CD4-positive, alpha-beta T cell treated with Interferon gamma for 1 hour (primary cell): ENCODE measurements around the gene HDLBP.
"Not testable (repeated sequence)": the region's sequence is repeated elsewhere in the genome, so short reads cannot be mapped to it uniquely, and the experiment has no call there.

Source experiments
- DNase-seq: peaks from one replicate; pipeline ENCODE4 v3.0.0-alpha.2; 2020

HDLBP gene

DNA sequence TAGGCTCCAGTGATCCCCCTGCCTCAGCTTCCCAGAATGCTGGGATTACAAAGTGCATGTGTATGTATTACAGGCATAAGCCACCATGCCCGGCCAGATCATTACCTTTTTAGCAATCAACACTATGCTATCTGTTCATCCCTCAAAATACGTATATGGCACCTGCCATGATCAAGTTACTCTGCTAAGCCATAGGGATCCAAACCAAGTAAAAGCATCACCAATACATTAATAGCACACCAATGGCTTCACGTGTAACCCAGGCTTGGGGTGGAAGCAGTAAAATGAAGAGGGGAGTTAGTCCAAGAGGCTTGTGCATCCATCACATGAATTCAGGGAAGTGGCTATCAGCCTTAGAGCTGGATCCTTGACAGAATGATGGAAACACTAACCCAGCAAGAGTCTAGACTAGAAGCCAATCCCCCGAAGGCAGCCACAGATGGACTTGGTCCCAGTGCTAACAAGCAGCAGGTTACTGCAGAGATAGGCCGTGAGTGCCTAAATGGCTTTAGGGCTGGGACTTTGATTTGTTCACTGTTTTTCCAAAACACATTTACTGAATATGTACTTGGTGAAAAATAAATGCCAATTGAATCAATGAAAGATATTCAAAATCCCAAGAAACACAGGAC is 11.3 kb downstream of the HDLBP start:
- DNase-seq, result no peak

DNA sequence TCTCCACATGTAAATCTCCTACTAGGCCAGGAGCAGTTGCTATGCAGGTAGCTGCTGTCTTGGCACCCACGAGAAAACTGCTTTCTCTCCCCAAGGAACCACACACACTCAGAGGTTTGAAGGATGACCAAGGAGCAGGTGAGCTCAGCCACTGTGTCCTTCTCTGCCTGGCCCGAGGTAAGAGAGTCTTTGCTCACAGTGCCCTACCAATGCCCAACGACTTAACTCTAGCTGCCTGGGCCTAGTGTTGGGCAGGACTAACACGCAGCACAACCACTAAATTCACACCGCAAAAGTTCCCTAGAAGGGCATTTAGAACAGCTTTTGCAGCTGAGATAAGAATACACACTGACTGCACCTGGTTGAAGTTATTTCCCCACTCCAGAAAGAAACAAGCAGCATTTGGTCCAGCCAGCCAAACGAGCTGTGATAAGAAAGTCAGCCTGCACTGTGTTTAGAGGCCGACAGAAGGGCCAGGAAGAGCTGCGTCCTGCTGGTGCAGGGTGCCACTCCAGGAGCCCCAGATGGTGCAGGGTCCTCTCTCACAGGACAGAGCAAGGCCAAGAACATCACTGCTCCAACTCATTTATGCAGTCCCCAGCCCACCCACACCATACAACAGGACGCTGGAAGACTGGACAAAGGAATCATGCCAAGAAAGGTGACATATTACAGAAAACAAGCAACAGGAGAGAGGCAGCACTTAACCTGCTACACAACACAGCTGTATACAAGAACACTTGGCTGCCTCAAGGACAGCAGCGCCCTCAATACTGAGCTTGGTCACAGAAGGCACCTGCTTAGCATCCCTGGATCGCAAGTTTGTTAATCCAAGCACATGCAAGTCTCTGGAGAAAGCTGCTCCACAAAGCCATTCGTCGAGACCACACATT is 12.5 kb downstream of the HDLBP start:
- DNase-seq, result no peak

DNA sequence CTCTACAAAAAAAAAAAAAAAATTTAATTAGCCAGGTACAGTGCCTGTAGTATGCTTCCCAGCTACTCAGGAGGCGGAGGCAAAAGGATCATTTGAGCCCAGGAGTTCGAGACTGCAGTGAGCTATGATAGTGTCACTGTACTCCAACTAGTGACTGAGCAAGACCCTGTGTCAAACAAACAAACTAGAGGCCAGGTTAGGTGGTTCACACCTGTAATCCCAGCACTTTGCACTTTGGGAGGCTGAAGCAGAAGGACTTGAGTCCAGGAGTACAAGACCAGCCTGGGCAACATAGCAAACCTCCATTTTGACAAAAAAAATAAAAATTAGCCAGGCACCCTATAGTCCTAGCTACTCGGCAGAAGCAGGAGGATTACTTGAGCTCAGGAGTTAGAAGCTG is 13.4 kb downstream of the HDLBP start:
- DNase-seq, result no peak

DNA sequence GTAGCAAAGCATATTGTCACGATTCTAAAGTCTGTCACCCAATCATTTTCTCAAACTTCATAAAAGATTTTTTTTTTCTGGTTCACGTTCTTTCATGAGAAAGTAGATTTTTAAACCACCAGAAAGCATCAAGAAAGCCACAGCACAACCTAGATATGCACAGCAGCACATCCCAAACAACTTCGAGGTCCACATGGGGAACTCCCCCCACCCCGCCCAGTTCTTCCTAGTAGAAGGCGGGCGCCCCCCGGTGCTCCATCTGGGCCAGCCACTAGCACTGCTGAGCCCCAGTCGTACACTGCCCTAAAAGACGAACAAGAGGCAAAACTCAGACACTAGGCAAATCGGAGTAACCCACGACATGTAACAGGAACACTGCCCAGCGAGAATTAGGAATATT is 15.5 kb downstream of the HDLBP start:
- peak; percentile 43 for DNase-seq

DNA sequence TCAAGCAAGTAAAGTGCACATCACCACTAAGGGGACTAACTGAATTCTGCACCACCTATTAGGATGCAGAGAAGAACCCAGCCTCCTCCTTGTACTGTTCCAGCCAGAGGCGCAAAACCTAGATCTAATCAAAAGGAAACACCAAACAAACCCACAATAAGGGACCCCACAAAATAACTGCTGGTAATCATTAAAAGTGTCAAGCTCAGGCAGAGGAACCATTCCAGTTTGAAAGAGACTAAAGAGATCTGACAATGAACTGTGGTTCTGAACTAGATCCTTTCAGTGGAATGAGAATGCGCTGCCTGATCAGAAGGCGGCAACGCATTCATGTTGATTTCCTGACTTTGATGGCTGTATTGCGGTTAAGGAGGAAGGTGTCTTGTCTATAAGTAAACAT is 16.8 kb downstream of the HDLBP start:
- DNase-seq, result no peak

DNA sequence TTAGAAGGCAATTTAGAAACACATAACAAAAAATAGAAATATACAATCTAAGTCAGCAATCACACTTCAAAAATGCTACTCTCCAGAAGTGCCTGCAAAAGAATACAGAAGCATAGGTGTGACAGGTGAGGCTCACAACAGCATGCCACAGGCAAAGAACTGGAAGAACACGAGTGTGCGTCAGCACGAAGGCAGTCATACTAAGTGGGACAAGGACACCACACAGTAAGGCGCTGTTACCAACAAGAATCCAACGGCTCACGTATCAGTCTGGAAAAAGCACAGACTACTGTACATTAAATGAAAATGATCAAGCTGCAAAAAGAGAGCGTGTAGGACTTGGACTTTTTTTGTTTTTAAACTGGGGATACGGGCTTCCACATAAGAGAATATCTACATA is 18.7 kb downstream of the HDLBP start:
- DNase-seq, result no peak

DNA sequence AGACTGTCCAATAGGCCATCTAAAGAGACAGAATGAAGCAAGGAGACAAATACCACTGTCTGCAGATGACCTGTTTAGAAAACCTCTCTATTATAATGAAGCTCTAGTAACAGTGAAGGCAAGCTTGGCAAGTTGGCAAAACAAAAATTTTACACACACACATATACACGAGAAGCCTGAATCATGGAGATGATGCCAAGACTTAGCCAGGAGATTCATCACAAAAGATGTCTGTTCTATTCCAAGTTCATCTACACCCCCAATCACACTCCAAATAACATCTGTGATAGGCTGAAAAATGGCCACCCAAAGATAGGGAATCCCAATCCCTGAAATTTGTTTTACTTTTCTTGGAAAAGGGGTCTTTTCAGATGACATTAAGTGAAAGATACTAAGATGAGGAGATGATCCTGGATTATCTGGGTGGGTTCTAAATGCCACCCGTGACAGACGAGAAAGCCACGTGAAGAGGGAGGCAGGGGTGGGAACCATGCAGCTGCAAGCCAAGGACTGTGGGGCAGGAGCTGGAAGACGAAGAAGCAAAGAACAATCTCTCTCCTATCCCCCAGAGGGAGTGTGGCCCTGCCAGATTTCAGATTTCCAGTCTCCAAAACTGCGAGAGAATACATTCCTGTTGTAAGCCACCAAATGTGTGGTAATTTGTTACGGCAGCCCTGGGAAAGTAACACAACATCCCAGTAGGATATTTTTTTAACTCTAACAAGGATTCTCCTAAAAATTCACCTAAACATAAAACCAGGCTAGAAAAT is 20.0 kb downstream of the HDLBP start:
- DNase-seq, result no peak

DNA sequence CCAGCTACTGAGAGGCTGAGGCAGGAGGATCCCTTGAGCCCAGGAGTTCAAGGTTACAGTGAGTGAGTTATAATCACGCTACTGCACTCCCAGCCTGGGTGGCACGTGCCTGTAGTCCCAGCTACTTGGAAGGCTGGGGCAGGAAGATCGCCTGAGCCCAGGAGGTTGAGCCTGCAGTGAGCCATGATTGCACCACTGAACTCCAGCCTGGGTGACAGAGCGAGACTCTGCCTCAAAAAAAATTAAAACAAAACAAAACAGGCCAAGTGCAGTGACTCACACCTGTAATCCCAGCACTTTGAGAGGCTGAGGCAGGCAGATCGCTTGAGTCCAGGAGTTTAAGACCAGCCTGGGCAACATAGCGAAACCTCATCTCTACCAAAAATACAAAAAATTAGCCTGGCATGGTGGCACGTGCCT is 22.1 kb downstream of the HDLBP start:
- not testable (repeated sequence) for DNase-seq

DNA sequence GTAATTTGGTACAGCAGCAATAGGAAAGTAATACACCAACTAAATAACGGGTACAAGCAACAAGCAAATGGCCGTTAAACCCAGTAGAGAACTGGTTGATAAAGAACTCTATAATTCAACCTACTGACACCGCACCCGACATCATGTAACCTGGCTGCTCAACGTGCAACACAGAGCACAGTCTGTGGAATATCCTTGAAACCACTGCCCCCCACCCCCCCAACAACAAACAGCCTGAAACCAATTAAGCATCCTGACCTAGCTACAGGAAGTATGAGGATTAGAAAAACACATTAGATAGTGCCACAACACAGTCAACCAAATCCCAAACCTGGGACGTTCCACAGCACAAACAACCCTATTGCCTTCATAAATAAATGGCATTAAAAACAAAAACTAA is 23.5 kb downstream of the HDLBP start:
- no peak for DNase-seq

DNA sequence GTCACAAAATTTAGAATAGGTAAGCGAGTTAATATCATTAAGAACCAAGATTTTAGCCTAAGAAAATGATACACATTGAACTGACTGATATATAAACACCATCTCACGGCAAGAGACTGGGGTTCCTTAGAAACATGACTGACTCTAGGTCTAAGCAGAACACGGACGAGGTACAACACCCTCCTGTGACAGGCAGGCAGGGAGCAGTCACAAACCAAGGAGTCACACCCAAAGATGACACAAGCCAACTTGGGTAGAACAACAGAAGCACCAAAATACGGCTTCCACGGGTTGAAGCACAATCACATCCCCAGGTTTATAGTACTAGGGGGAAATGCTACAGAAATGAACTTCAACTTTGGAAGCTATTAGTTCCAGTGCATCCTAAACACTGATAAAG is 24.3 kb downstream of the HDLBP start:
- no peak for DNase-seq

DNA sequence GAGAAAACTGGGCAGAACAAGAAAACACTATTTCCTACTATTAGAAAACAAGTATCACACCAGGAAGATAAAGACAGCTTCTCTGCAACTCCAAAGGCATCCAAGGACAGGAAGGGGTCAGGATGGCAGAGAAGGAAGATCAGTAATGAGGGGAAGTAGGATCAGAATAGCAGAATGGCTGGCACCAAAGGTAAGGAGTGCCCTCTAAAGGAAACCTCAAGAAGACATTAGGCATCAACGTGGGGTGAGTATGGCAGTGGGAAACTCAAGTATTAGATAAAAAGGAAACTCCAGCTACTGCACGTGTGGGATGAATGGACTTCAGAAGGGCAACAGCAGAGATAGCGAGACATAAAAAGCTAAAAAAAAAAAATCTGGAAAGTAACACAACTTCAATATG is 25.9 kb downstream of the HDLBP start:
- DNase-seq, result no peak

DNA sequence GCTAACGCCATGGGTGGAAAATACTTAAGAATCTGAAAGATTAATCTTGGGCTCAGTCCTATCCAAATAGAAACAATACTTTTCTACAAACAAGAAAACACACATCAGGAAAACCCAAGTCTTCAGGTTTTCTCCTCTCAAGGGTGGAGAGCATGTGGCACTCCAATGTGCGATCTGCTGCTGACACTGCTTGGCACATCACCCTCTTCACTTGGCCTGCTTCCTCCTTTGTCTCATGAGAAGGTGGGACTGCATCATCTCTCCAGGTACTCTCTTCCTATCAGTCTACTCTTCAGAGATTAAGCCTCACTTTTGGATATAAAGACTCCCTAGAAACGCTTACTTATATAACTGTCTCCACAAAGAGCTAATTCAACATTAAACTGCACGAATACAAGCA is 26.4 kb downstream of the HDLBP start:
- DNase-seq, result no peak

DNA sequence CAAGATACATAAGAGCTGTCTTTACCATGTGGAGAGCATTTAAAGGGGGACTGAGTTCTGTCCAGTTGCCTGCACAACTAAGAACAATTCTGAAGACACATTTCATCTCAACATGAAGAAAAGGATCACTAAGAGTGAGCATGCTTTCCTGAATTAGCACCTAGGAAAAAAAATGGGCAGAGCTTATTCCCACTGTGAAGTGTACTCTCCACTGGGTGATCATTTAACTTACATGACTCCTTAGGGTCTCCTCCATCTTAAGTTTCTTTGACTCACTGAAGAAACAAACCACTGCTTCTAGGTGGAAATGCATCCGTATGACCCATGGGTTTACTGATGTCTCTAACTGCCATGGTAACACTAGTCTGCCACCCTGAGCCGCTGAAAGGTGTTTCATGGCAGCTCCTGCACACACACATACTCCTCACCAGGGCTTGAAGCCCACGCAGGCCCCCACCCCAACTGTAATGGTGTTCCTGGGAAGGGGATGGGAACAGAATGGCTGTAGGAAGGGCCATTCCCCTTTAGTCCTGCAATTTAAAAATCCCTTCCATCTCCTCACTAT is 27.1 kb downstream of the HDLBP start:
- no peak for DNase-seq

DNA sequence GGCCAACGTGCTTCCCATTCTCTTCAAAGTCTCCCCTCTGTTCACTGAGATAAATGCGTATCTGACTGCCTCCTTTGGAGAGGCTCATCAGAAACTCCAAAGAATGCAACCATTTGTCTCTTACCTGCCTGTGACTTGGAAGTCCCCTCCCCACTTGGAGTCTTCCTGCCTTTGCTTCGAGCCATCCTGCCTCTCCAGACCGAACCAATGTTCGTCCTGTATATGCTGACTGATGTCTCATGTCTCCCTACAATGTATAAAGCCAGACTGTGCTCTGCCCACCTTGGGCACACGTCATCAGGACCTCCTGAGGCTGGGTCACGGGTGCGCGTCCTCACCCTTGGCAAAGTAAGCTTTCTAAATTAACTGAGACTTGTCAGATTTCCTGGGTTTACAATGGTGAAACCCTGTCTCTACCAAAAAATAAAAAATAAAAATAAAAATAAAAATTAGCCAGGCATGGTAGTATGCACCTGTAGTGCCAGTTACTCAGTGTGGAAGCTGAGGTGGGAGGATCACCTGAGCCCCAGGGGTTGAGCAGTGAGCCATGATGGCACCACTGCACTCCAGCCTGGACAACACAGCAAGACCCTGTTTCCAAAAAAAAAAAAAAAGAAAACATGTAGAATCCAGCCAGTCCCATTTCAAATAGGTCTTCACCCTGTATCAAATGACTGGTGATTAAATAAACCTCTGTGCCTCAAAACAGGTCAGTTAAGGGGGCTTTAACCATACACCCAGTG is 29.0 kb downstream of the HDLBP start:
- DNase-seq, result no peak

DNA sequence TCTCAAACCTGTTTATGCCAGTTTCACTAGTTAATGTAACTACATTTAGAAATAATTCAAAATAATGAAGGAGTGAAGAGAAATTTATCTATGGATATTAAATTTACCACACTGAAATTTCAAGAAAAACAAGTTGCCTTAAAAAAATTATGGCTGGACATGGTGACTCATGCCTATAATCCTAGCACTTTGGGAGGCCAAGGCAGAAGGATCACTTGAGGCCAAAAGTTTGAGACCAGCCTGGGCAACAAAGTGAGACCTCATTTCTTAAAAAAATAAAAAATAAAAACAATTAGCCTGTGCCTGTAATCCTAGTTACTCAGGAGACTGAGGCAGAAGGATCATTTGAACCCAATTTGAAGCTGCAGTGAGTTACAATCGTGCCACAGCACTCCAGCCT is 29.9 kb downstream of the HDLBP start:
- no peak for DNase-seq

DNA sequence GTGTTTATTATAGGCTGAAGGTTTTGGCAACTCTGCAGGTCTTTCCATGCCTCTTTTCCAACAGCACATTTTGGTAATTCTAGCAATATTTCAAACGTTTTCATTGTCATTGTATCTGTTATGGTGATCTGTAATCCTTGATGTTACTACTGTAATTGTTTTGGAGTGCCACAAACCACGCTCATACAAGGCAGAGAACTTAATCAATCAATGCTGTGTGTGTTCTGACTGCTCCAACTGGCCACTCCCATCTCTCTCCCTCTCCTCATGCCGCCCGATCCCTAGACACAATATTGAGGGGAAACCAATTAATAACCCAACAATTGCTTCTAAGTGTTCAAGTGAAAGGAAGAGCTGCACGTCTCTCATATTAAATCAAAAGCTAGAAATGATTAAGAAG is 32.9 kb downstream of the HDLBP start:
- no peak for DNase-seq

DNA sequence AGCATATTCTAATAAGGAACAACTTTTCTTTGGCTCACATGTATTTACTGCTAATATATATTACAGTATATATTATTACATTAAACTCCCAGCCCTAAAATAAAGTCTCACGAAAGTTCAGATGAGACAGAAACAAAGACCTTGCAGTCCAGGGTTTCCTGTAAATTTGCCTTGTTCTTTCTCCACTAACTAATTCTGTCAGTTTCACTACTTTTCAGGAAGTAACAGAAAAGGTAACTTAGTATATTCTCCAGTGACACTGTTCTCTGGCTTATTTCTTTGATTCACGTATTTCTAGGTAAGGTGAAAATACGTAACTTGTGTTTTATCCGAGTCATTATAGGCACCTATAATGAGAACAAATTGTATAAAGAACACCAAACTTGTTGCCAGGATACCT is 35.2 kb downstream of the HDLBP start:
- no peak for DNase-seq

DNA sequence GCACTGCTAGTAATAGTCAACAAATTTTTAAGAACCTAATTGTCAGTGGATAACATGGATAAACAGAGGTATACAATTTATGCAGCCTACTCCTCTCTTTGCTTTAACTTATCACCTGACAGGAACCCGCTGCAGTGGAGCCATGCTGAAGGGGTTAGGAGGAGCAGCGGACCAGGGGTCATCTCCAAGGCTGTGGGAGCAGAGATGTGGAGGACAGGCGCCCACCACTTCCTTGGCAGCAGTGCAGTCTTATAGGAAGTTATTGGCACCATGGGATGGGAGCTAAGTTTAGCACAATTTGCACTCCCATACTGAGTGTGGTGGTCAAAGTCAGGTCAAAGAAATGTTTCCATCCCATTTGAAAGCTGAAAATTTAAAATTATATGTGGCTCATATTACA is 35.6 kb downstream of the HDLBP start:
- no peak for DNase-seq

DNA sequence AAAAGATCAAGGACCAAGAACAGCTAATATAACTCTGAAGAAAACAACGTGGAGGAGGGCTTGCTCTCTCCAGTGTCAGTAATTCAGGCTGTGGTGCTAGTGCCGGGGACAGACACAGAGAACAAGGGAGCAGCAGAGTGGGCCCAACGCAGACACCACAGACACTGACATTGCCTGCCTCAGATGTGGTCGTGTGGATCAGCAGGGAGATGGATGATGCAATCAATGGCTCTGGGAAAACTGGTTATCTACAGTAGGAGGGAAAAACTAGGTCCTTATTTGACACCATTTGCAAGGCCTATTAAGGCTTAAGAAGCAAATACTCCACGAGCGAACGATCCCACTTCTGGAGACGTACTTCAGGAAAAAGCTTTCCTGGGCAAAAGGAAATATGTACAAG is 36.1 kb downstream of the HDLBP start:
- DNase-seq, result no peak

DNA sequence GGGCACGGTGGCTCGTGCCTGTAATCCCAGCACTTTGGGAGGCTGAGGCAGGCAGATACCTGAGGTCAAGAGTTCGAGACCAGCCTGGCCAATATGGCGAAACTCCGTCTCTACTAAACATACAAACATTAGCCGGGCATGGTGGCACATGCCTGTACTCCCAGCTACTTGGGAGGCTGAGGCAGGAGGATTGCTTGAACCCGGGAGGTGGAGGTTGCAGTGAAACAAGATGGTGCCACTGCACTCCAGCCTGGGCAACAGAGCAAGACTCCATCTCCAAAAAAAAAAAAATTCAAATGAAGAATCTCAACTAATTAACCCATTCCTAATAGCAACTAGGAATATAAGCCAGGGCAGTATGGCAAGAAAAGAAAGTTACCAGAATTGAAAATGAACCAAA is 37.2 kb downstream of the HDLBP start:
- not testable (repeated sequence) for DNase-seq

DNA sequence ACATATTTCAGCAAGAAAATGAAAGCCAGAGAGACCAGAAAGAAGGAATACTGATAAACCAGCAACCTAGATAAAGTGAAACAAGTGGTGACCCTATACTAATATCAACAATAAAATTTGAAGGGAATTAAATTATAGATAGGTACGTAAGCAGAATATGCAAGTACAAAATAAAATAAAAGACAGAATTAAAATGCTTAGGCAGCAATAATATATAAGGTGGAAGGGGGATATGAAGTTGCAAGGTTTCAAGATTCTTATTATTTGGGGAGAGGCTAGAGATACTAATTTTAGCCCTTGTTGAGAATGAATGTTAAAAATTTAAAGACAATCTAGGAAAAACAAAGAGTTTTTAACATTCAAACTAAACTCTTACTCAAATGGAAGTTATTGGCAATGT is 39.6 kb downstream of the HDLBP start:
- no peak for DNase-seq

DNA sequence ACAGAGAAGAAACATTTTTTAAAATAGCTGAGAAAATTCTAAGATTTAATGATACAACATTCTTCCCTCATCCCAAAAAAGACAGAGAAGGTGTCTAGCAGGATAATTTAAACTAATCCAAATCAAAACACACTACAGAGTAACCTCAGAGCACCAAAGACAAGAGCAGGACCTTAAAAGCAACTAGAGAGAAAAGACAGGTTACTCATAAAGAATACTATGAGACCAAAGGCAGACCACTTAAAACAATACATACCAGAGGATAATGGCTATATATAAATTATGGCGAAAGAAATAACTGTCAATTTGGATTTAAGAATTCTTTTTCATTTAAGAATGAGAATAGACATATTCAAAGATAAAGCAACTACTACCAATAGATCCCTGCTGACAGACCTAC is 40.0 kb downstream of the HDLBP start:
- no peak for DNase-seq

DNA sequence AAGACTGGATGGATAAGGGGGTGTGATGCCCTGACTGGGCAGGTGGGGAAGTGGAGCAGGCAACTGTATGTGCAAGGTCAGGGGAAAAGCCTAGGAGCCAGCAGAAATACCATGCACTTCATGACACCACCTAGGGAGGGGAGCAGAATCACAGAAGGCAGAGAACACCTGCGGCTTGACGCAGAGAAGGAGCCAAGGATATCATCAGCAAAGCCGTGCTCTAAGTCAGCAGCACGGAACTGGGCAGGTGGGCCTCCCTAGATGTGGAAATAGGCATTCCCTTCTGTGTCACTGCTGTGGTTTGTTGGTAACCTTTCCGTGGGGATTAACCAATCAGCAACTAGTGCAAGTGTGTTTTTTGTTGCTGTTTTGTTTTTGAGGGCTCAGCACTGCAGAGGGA is 41.3 kb downstream of the HDLBP start:
- no peak for DNase-seq
